ENCODE results near the gene COASY.

The COASY gene

GRCh38 chr17:42571435-42572225 is 9.7 kb downstream of the COASY start:
- DNase-seq (ENCODE audit: low read depth in 2 of 3, low spot score in 1 of 3) = no peak

DNA sequence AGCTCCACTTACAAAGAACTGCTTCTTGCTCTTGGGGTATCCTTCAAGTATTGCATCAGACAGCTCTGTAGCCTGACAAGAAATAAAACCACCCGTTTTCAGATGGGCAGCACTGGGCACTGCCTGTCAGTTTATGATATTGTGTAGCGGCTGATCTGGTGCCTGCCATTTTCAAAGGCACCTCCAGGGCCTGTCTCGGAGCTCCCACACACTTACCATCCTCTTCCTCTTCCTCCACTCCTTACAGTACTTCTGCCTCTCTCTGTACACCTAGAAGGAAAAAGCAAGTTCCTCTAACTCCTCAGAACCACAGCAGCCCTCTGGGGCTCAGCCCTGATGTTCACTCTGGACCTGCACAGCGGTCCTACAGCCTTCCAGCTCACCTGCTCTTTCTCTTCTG is 11.1 kb downstream of the COASY start:
- DNase-seq (ENCODE audit: low read depth in 2 of 3, low spot score in 1 of 3) = no peak

DNA sequence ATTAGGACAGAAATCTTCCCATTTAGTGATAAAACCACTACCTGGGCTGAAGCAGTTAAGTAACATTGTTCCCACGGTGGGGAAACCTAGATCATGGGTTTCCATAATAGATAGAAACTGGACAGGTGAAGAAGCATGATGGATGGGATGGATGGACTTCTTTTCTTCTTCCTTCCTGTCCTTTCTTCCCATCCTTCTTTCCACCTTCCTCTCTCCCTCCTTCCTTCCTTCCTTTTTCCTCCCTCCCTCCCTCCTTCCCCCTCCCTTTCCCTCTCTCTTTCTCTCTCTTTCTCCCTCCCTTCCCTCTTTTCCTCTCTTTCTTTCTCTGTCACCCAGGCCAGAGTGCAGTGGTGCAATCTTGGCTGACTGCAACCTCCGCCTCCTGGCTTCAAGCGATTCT is 12.5 kb downstream of the COASY start:
- no peak for DNase-seq (ENCODE audit: low read depth in 2 of 3, low spot score in 1 of 3)

- no peak for DNase-seq (ENCODE audit: low read depth in 2 of 3, low spot score in 1 of 3)
Measured at GRCh38 chr17:42577140-42577531, 15.2 kb downstream of the COASY start.

DNA sequence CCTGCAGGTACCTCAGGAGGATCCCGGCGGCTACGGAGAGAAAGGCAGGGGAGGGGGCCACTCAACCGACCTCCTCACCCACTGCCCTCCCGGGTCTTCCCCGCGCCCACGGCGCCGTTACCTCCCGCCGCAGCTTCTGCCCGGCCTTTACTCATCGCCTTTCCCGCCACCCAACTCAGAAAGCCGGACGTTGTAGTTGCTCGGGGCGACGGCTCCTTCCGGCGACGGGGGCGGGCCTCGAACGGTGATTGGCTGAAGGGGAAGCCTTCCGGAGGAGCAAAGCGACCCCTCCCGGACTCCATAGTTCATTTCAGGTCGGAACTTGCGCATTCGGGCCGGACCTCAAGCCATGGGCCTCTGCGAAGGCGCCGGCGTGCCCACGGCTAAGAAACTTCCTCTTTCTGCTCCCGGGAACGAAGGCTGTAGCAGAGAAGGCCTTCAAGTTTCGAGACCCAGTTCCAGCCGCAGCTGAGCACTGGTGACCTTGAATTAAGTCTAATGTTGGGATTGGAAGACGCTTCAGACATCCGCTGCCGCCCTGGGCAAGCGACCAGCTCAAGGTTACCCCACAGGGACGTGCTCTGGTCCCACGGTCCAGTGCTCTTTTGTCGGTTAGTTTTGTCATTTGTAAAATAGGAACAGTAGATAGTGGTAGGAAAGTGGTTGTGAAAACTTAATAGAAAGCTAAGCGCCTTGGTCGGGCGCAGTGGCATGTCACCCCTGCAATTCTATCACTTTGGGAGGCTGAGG is 15.8 kb downstream of the COASY start, which contains the start of gene PSMC3IP:
PSMC3IP (minus strand) TSS at position 198 of the 750 bp plus-strand sequence; CDS start at position 155, 43 bp downstream.
- peak; percentile 91 to 95 (median 95) for DNase-seq (ENCODE audit: low read depth in 2 of 3, low spot score in 1 of 3)

DNA sequence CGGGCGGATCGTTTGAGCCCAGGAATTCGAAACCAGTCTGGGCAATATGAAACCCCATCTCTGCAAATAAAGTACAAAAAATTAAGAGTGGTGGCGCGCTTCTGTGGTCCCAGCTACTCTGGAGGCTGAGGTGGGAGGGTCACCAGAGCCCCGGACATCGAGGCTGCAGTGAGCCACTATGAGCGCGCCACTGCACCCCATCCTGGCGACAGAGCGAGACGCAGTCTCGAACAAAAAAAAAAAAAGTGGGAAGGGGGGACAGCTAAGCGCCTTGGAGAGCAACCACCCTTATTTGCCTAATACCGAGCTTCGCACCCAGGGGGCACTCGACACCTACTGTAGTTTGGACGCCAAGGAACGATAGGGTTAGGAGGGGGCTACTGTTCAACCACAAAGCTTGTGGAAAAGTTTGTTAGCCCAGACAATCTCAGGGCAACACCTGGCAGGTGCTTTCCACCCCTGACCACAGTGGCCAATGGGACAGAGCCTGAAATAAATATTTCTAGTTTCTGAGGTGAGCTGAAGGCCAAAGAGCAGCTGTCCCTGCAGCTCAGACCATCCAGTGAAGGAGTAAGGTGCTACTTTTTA is 16.4 kb downstream of the COASY start:
- peak; percentile 63 to 80 (median 65) for DNase-seq (ENCODE audit: low read depth in 2 of 3, low spot score in 1 of 3)

DNA sequence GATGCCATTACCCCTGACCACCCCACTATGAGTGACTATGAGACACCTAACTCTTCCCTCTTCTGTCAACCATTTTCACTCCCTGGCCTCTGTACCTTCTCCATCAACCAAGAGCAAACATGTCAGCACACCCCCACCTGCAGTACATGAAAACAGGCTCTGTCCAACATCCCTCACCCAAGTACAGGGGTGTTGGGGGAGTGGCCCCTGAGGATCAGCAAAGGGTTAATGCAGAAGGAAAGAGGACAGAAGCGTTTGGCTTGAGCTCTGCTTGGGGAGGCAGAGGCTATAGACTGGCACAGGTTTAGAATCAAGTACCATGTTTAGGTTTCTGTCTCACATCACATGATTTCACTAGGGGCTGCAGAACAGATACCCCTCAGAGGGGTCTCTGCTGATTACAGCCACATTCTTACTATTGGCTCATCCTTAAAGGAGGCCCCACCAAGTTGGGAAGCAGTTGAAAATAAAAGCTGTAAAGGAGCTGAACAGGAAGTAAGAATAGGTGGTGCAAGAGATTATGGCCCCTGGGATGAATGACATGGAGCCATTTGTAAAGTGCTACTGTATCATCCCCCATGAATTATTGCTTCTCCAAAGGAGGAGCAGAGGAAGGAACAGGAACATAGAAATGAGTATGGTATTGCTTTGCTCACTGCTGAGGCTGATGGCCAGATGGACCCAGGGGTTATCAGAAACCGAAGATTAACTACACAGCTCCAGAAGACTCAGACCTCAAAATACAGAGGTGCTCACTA is 18.0 kb downstream of the COASY start:
- no peak for DNase-seq (ENCODE audit: low read depth in 2 of 3, low spot score in 1 of 3)

- no peak for DNase-seq (ENCODE audit: low read depth in 2 of 3, low spot score in 1 of 3)
Measured at GRCh38 chr17:42581744-42582270, 19.9 kb downstream of the COASY start.

- no peak for DNase-seq (ENCODE audit: low read depth in 2 of 3, low spot score in 1 of 3)
Measured at GRCh38 chr17:42584880-42585279, 22.9 kb downstream of the COASY start.

GRCh38 chr17:42585353-42585752 is 23.4 kb downstream of the COASY start:
- no peak for DNase-seq (ENCODE audit: low read depth in 2 of 3, low spot score in 1 of 3)

- no peak for DNase-seq (ENCODE audit: low read depth in 2 of 3, low spot score in 1 of 3)
Measured at GRCh38 chr17:42586514-42587230, 24.7 kb downstream of the COASY start.

- DNase-seq (ENCODE audit: low read depth in 2 of 3, low spot score in 1 of 3) = no peak
Measured at GRCh38 chr17:42590886-42591285, 28.9 kb downstream of the COASY start.

- no peak for DNase-seq (ENCODE audit: low read depth in 2 of 3, low spot score in 1 of 3)
Measured at GRCh38 chr17:42591411-42591810, 29.5 kb downstream of the COASY start.

GRCh38 chr17:42596386-42596785 is 34.4 kb downstream of the COASY start:
- DNase-seq (ENCODE audit: low read depth in 2 of 3, low spot score in 1 of 3) = no peak

GRCh38 chr17:42598905-42599304 is 37.0 kb downstream of the COASY start:
- no peak for DNase-seq (ENCODE audit: low read depth in 2 of 3, low spot score in 1 of 3)

DNA sequence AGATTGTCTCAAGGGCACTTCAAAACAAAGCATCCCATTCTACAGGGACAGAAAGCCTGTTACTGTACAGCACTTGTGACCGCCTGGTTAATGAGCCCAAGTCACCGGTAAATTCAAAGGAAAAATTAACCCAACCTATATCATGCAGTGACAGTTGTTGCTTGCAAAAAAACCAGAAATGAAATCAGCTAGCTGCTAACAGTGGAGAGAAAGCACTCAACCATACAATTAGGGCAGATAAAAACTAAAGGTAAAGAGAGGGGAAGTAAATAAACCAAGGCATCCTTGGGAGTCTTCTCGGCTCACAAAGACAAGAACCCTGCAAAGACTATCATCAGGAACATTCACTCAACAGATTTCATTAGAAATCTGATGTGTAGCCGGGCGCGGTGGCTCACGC is 41.4 kb downstream of the COASY start:
- DNase-seq (ENCODE audit: low read depth in 2 of 3, low spot score in 1 of 3) = no peak

DNA sequence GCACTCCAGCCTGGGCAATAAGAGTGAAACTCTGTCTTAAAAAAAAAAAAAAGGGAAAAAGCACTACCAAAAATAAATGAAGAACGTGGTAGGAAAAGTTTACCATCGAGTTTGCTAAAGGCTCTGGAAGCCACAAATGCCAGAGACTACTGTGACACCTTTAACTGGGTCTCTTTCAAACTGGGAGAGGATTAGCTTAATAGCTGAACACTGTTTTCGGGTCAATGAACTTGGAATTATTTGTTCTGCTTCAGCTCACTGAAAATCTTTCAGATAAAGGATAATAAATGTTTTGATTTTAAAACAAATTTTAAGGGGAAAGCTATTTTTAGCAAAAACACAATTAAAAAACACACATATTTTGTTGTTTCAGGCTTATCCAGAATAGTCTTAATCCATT is 45.8 kb downstream of the COASY start:
- no peak for DNase-seq (ENCODE audit: low read depth in 2 of 3, low spot score in 1 of 3)

DNA sequence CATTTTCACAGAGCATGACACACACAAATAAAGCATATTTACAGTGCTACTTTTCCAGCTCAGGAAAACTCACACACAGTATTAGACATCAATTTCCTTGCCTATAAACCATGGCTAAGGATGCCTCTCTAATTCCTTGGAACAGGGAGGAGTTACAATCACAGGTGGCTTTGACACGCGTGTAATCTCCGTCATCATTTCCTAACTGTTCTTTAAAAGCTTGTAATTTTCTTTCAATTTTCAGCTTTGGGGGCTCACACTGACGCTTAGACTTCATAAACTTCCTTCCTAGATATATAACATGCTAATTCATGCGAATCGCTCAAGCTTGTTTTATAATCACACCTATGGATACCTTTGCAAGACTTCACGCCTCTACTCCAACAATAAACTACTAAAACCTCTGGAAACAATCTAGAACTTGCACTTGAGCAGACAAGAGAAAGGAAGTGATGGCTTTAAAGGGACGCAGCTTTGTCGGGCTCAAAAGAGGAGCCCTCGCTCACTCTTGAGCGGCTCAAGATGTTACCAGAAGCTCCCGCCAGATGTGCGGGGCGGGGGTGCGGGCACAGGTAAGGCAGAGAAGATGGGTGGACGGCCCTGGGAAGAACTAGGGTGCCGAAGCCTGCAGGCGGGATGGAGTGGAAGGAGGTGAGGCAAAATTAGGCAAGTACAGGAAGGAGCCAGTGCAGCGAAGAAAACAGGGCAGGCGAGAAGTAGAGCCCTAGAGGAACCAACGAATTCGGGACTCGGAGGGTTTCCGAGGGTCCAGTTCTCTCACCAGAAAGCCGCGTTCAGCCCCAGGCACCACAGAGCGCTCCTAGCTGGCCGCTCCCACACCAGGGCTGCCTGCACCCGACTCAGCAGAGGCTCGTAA is 46.6 kb downstream of the COASY start:
- no peak for DNase-seq (ENCODE audit: low read depth in 2 of 3, low spot score in 1 of 3)

DNA sequence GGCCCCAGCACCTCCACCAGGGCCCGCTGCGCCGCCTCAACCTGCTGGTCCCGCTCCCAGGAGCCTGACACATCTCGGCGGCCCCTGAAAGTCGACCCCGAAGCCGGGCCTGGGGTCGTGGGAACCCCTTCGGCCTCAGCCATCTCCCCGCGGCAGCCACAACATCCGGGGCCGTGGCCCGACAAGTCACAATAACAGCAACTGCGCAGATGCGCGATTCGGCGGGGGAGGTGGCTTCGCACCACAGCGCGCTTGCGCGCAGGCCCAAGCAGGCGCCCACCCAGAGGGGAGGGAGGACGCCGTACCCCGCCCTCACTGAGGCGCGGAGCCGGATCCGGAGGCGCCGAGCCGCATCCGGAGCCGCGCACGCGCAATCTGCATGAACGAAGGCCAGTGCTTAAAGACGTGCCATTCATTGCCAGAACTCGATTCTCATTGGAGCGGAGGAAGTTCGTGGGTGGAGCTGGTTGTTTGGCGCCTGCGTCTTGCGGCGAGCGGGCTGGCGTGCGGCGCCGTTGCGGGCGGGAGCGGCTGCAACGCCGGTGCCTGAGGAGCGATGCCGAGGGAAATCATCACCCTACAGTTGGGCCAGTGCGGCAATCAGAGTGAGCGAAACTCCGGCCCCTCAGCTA is 47.4 kb downstream of the COASY start, which contains the start of the genes RETREG3 and TUBG1:
RETREG3 (minus strand) TSS at position 193 of the 632 bp plus-strand sequence; CDS start at position 143, 50 bp downstream.
TUBG1 (plus strand) TSS at position 502 of the 632 bp plus-strand sequence; CDS start at position 557, 55 bp downstream.
- DNase-seq (ENCODE audit: low read depth in 2 of 3, low spot score in 1 of 3) = peak; percentile 95 to 99 (median 98)

Measured in stimulated activated CD4-positive, alpha-beta T cell treated with anti-CD3 and anti-CD28 coated beads, Interleukin-12 subunit alpha, Interleukin-12 subunit beta, amount 100 ng/mL, for 48 hours (primary cell).